Activated CD4-positive, alpha-beta memory T cell treated with anti-CD3 and anti-CD28 coated beads for 36 hours (primary cell): Measurements from ENCODE around the gene SCGB1C2. TPM values are rescaled to one million over a fixed set of nuclear protein-coding genes. Genes with fewer than 3 reads are reported as not detected.
"Not testable (repeated sequence)": the region's sequence is repeated elsewhere in the genome, so short reads cannot be mapped to it uniquely, and the experiment has no call there.

Source experiments
- CTCF ChIA-PET: fragments of 350-600 bp; sonication (Branson Sonifier 250); formaldehyde crosslinking; loops from one replicate; lab custom pipeline; 2021; ENCODE audit warnings: antibody characterized with exemption, inconsistent platforms; lab: Charles Lee
- POLR2A ChIA-PET: fragments of 350-600 bp; sonication (Branson Sonifier 250); formaldehyde crosslinking; loops from one replicate; lab custom pipeline; 2021; ENCODE audit warnings: antibody characterized with exemption; lab: Charles Lee
- DNase-seq: peaks from one replicate; pipeline ENCODE4 v3.0.0-alpha.2; 2020
- H3K27ac Mint-ChIP-seq: one replicate; pipeline ENCODE4 v1.8.0; 2021; ENCODE audit warnings: mixed read lengths
- H3K27me3 Mint-ChIP-seq: one replicate; pipeline ENCODE4 v1.8.0; 2021; ENCODE audit warnings: mixed read lengths
- H3K36me3 Mint-ChIP-seq: one replicate; pipeline ENCODE4 v1.8.0; 2021; ENCODE audit warnings: mixed read lengths
- H3K4me1 Mint-ChIP-seq: one replicate; pipeline ENCODE4 v1.8.0; 2021; ENCODE audit warnings: low read depth, mixed read lengths
- H3K4me3 Mint-ChIP-seq: one replicate; pipeline ENCODE4 v1.8.0; 2021; ENCODE audit warnings: mild to moderate bottlenecking, mixed read lengths
- H3K9me3 Mint-ChIP-seq: one replicate; pipeline ENCODE4 v1.8.0; 2021; ENCODE audit warnings: mixed read lengths
- intact Hi-C: fragments of 100-400 bp; cut with micrococcal nuclease; formaldehyde crosslinking; loops from one replicate; pipeline ENCODE4 v1.15.1; 2023
- total RNA-seq, 2 experiments: library from RNA; stranded (reverse); gene quantifications; one replicate each; pipeline ENCODE4 v1.2.3, GENCODE V29; 2021

Gene SCGB1C2
- total RNA-seq, 2 experiments from 2014 or later = not detected

- H3K36me3 Mint-ChIP-seq = no peaks in the 10 kb centered on the region
- H3K9me3 Mint-ChIP-seq = no peaks in the 10 kb centered on the region
- CTCF ChIA-PET = no interaction called here
- H3K4me3 Mint-ChIP-seq = no peak overlapping the region
- intact Hi-C loops = no loop called here
- no peaks in the 10 kb centered on the region for H3K27me3 Mint-ChIP-seq
- no peaks in the 10 kb centered on the region for H3K4me1 Mint-ChIP-seq
- no peak overlapping the region for H3K27ac Mint-ChIP-seq
- no peak for DNase-seq
- POLR2A ChIA-PET = no interaction called here
Observed at GRCh38 chr17:163514-164098, 26.2 kb downstream of the SCGB1C2 start.

GRCh38 chr17:164303-165235 lies 27.2 kb downstream of the SCGB1C2 start:
- no peaks in the 10 kb centered on the region for H3K9me3 Mint-ChIP-seq
- H3K27ac Mint-ChIP-seq = no peak overlapping the region
- H3K27me3 Mint-ChIP-seq = no peaks in the 10 kb centered on the region
- peak; percentile 32 for DNase-seq
- H3K4me1 Mint-ChIP-seq = no peaks in the 10 kb centered on the region
- CTCF ChIA-PET = interaction anchor here (1.0 to 1.2 kb wide), 2 partner anchors 221 to 222 kb away, joined by 3 to 4 read pairs; no protein-coding TSS in a partner anchor
- POLR2A ChIA-PET = no interaction called here
- H3K36me3 Mint-ChIP-seq = no peaks in the 10 kb centered on the region
- intact Hi-C loops = no loop called here
- no peak overlapping the region for H3K4me3 Mint-ChIP-seq

GRCh38 chr17:165939-166338 lies 28.6 kb downstream of the SCGB1C2 start:
- ChIA-PET POLR2A (no interaction called here), CTCF (interaction anchor here (1.2 kb wide), 1 partner anchor 220 kb away, joined by 3 read pairs; no protein-coding TSS in a partner anchor)
- Mint-ChIP-seq H3K27me3 (no peaks in the 10 kb centered on the region), H3K27ac (no peak overlapping the region), H3K36me3 (no peaks in the 10 kb centered on the region), H3K4me3 (no peak overlapping the region), H3K9me3 (no peaks in the 10 kb centered on the region), H3K4me1 (no peaks in the 10 kb centered on the region)
- no peak for DNase-seq
- intact Hi-C loops = no loop called here

- intact Hi-C loops, H3K4me1 Mint-ChIP-seq, H3K36me3 Mint-ChIP-seq, DNase-seq, H3K9me3 Mint-ChIP-seq, H3K27me3 Mint-ChIP-seq, H3K27ac Mint-ChIP-seq, POLR2A ChIA-PET, H3K4me3 Mint-ChIP-seq, CTCF ChIA-PET: not testable (repeated sequence)
Observed at GRCh38 chr17:168614-169013, 31.2 kb downstream of the SCGB1C2 start.

GRCh38 chr17:170130-170670 lies 32.8 kb downstream of the SCGB1C2 start:
- H3K36me3 Mint-ChIP-seq = no peaks in the 10 kb centered on the region
- intact Hi-C loops = no loop called here
- H3K9me3 Mint-ChIP-seq = no peaks in the 10 kb centered on the region
- no peak for DNase-seq
- ChIA-PET POLR2A (no interaction called here), CTCF (no interaction called here)
- H3K27ac Mint-ChIP-seq = no peak overlapping the region
- peaks cover 3% of the 10 kb centered on the region for H3K27me3 Mint-ChIP-seq
- H3K4me1 Mint-ChIP-seq = no peaks in the 10 kb centered on the region
- no peak overlapping the region for H3K4me3 Mint-ChIP-seq

GRCh38 chr17:171871-172270 lies 34.5 kb downstream of the SCGB1C2 start:
- CTCF ChIA-PET = no interaction called here
- H3K27ac Mint-ChIP-seq = no peak overlapping the region
- no peak overlapping the region for H3K4me3 Mint-ChIP-seq
- H3K4me1 Mint-ChIP-seq = no peaks in the 10 kb centered on the region
- POLR2A ChIA-PET = no interaction called here
- no peaks in the 10 kb centered on the region for H3K36me3 Mint-ChIP-seq
- no peak for DNase-seq
- peaks cover 3% of the 10 kb centered on the region for H3K27me3 Mint-ChIP-seq
- intact Hi-C loops = no loop called here
- no peaks in the 10 kb centered on the region for H3K9me3 Mint-ChIP-seq

GRCh38 chr17:172401-172800 lies 35.0 kb downstream of the SCGB1C2 start:
- H3K9me3 Mint-ChIP-seq = no peaks in the 10 kb centered on the region
- H3K4me3 Mint-ChIP-seq = no peak overlapping the region
- intact Hi-C loops = no loop called here
- no peaks in the 10 kb centered on the region for H3K36me3 Mint-ChIP-seq
- ChIA-PET POLR2A (no interaction called here), CTCF (no interaction called here)
- no peak for DNase-seq
- no peak overlapping the region for H3K27ac Mint-ChIP-seq
- no peaks in the 10 kb centered on the region for H3K4me1 Mint-ChIP-seq
- H3K27me3 Mint-ChIP-seq = peaks cover 3% of the 10 kb centered on the region

GRCh38 chr17:173166-173911 lies 36.0 kb downstream of the SCGB1C2 start:
- ChIA-PET POLR2A (no interaction called here), CTCF (no interaction called here)
- H3K36me3 Mint-ChIP-seq = no peaks in the 10 kb centered on the region

GRCh38 chr17:177155-177554 lies 39.8 kb downstream of the SCGB1C2 start:
- Mint-ChIP-seq H3K4me1 (no peaks in the 10 kb centered on the region), H3K9me3 (no peaks in the 10 kb centered on the region), H3K27ac (no peak overlapping the region), H3K27me3 (peaks cover 16% of the 10 kb centered on the region), H3K4me3 (no peak overlapping the region), H3K36me3 (no peaks in the 10 kb centered on the region)
- ChIA-PET POLR2A (no interaction called here), CTCF (no interaction called here)
- no peak for DNase-seq
- intact Hi-C loops = no loop called here

More at GRCh38 chr17:173166-173911, 36.0 kb downstream of the SCGB1C2 start:
- Mint-ChIP-seq H3K4me1 (no peaks in the 10 kb centered on the region), H3K27me3 (peaks cover 7% of the 10 kb centered on the region), H3K9me3 (no peaks in the 10 kb centered on the region), H3K4me3 (no peak overlapping the region), H3K27ac (no peak overlapping the region)
- intact Hi-C loops = no loop called here
- DNase-seq = no peak

- Mint-ChIP-seq H3K36me3 (no peaks in the 10 kb centered on the region), H3K27ac (no peak overlapping the region), H3K4me3 (no peak overlapping the region), H3K4me1 (no peaks in the 10 kb centered on the region), H3K9me3 (no peaks in the 10 kb centered on the region), H3K27me3 (peaks cover 21% of the 10 kb centered on the region)
- ChIA-PET POLR2A (no interaction called here), CTCF (no interaction called here)
- intact Hi-C loops = no loop called here
- DNase-seq = no peak
Observed at GRCh38 chr17:177762-178161, 40.4 kb downstream of the SCGB1C2 start.

- Mint-ChIP-seq H3K4me1 (no peaks in the 10 kb centered on the region), H3K9me3 (no peaks in the 10 kb centered on the region), H3K4me3 (no peak overlapping the region), H3K27ac (no peak overlapping the region), H3K27me3 (peaks cover 22% of the 10 kb centered on the region), H3K36me3 (no peaks in the 10 kb centered on the region)
- POLR2A ChIA-PET = no interaction called here
- intact Hi-C loops = no loop called here
- DNase-seq = no peak
- CTCF ChIA-PET = no interaction called here
Observed at GRCh38 chr17:178292-179065, 41.1 kb downstream of the SCGB1C2 start.
